HG02759 (cell line): Measurements from ENCODE around the gene GPX4.

Experiments used
- ATAC-seq: cut with Tn5 transposase; IDR thresholded peaks from one replicate; pipeline ENCODE4 v1.9.1; 2021; ENCODE audit warnings: mild to moderate bottlenecking, moderate library complexity; ENCODE audit not compliant: unreplicated experiment

The GPX4 gene

DNA sequence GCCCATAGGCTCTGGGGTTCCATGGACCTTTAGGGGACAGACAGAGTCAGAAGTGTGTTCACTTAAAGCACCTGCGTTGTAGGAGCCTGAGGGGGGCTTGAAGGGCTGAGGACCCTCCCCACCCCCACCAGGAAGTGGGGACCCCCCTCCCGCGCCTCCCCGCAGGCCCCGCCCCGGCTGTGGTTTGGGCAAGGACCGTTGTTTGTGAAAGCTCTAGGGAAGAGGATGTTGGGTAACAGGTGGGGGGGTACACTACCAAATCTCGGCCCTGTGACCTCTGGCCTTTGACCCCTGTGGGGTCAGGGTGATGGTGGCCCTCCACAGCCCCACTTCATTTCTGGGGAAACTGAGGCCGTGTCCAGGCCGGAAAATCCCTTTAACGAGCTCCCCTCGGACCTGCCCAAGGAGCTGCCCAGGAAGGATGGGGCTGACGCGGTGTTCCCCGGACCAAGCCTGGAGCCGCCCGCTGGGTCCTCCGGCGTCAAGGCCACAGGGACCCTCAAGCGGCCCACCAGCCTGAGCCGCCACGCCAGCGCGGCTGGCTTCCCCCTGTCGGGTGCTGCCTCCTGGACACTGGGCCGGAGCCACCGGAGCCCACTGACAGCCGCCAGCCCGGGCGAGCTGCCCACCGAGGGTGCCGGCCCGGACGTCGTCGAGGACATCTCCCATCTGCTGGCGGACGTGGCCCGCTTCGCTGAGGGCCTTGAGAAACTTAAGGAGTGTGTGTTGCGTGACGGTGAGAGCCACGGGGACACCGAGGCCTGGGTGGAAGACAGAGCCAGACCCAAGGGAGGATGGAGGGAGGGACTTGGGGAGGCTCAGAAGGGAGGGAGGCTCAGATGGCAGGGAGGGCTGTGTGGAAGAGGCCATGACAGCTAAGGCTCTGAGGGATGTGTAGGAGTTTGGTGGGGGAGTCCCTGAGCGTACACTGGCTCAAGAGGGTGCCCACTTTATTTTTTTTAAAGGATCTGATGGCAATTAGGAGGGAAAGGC, 35.5 kb upstream of the GPX4 start:
- ATAC-seq = no peak

DNA sequence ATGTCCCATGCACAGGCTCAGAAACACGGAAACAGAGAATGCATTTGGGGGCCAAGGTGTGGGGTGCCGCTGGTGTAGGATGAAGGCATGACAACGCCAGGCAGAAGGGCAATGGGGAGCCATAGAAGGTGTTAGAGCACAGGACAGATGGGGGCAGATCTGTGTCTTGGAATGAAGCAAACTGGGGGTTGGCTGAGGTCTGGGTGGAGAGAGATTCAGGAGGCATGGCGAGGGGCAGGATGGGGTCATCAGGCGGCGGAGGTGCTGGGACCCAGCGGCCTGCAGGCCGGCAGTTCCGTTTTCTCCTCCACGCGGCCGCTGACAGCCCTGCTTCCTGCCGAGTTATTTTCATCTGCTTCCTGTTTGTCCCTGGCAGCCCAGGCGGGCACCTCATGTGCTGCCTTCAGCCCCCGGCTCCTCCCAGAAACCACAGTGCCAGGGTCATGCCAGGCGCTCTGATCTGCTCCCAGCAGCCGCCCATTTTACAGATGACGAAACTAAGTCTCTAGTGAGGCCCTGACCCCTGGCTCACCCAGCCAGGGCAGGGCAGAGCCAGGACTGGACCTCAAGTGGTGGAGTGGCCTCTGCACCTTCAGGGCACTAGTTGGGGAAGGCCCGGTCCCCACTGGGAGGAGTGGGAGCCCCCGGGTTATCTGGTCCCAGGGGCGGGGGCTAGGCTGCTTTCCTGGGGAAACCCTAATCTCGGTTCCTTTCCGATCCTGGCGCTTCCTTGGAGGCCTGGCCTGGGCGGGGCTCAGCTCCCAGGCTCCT, 34.6 kb upstream of the GPX4 start:
- no peak for ATAC-seq

- ATAC-seq = no peak
Measured at GRCh38 chr19:1070576-1070930, 33.2 kb upstream of the GPX4 start.

- ATAC-seq = no peak
Measured at GRCh38 chr19:1070931-1071791, 32.6 kb upstream of the GPX4 start.

GRCh38 chr19:1072371-1073015, 31.3 kb upstream of the GPX4 start:
- no peak for ATAC-seq

DNA sequence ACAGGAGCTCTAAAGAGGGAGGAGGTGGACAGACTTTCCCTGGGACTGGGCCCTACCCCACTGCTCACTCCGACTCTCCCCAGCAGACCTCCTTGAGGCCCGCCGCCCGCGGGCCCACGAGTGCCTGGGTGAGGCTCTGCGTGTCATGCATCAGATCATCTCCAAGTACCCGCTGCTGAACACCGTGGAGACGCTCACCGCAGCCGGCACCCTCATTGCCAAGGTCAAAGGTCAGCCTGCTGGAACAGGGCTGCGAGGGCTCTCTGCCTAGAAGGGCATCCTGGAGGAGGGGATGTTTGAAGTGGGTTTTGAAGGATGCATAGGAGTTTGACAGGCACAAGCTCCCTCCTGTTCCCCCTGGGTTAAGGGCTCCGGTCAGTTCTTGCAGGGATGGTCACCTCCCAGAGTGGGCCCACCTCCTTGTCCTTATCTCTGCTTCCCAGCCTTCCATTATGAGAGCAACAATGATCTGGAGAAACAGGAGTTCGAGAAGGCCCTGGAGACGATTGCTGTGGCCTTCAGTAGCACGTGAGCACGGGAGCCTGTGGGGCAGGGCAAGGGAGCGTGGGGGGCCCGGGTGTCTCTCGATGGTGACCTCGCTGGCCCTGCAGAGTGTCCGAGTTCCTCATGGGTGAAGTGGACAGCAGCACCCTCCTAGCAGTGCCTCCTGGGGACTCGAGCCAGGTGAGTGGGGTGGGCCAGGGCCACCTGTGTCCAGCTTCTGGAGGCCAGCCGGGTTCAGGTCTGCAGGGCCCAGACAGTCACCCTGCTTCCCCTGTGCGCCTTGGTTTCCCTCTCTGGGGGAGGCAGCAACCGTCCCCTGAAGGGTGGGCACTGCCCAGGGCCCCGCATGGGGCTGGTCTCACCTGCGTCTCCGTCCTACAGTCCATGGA, 30.5 kb upstream of the GPX4 start:
- ATAC-seq = no peak

DNA sequence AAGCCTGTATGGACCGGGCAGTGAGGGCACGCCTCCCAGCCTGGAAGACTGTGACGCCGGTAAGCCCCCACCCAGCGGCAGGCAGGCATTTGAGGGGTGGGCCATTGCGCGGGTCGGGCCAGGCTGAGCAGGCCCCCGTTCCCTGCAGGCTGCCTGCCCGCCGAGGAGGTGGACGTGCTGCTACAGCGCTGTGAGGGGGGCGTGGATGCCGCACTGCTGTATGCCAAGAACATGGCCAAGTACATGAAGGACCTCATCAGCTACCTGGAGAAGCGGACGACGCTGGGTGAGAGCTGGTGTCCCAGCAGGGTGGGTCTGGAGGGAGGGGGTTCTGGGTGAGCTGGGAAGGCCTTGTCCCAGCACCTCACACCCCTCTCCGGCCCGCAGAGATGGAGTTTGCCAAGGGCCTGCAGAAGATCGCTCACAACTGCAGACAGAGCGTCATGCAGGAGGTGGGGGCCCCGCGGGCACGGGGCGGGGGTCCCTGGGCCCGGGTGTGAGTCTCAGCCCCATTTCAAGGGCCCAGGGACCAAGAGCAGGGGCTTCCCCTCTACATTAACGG, 29.8 kb upstream of the GPX4 start:
- no peak for ATAC-seq

DNA sequence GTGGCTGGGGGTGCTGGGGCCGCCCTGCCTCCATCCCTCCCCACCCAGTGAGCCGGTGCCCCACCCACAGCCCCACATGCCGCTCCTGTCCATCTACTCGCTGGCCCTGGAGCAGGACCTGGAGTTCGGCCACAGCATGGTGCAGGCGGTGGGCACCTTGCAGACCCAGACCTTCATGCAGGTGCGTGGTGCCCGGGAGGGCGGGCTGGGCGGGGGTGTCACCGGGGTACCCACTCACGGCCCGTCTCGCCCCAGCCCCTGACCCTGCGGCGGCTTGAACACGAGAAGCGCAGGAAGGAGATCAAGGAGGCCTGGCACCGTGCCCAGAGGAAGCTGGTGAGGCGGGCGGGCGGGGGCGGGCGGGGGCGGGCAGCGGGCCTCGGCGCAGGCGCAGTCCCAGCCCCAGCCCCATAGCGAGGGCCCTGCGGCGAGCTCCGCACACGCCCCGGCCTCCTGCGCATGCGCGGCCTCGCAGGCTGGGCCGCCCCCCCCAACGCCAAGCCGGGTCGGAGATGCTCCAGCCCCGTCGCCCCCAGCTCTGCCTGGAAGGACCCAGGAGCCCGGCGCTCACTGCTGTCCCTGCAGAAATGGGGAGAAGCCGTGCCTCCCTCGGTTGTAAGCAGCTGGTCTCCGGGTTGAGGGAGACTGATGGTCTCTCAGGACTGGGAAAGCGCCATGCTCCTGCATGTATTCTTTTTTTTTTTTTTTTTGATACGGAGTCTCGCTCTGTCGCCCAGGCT, 29.1 kb upstream of the GPX4 start:
- ATAC-seq = peak; percentile 58

DNA sequence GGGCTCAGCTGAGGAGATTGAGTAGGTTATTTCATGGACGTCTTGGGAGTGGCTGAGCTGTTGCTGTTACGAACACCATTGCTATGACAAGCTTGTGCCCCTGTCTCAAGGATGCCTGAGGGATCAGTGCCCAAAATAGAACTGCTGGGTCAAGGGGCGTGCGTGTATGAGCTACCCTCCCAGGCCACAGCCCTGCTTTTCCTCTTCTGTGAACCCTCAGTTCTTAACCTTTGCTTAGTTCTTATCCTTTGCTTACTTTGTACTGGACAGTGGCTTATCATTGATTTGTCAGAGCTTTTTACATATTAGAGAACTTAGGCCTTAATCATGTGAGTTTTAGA, 27.8 kb upstream of the GPX4 start:
- no peak for ATAC-seq

- peak; percentile 61 for ATAC-seq
Measured at GRCh38 chr19:1076951-1077350, 26.8 kb upstream of the GPX4 start.

- no peak for ATAC-seq
Measured at GRCh38 chr19:1079566-1080111, 24.2 kb upstream of the GPX4 start.

DNA sequence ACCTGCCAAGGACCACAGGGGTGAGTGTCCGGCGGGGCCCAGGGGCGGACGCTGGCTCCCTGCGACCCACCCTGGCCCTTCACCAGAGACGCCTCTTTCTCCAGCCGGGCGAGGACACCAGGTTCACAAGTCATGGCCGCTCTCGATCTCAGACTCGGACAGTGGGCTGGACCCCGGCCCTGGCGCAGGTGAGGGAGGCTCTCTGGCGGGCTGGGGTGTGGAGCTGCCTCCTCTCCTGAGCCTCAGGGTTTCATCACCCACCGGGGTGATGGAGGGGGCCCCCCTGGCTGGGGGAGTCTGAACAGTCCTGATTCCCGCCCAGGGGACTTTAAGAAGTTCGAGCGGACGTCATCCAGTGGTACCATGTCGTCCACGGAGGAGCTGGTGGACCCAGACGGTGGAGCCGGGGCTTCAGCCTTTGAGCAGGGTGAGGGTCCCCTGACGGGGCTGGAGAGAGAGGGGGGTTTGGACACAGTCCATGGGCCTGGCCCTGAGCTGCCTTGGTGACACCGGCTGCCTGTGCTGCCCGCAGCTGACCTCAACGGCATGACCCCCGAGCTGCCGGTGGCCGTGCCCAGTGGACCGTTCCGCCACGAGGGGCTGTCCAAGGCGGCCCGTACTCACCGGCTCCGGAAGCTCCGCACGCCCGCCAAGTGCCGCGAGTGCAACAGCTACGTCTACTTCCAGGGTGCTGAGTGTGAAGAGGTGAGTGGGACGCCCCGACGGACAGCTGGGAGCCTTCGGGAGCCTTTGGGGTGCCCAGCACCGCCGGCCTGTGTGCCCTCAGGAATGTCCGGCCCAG, 23.2 kb upstream of the GPX4 start:
- ATAC-seq = no peak

DNA sequence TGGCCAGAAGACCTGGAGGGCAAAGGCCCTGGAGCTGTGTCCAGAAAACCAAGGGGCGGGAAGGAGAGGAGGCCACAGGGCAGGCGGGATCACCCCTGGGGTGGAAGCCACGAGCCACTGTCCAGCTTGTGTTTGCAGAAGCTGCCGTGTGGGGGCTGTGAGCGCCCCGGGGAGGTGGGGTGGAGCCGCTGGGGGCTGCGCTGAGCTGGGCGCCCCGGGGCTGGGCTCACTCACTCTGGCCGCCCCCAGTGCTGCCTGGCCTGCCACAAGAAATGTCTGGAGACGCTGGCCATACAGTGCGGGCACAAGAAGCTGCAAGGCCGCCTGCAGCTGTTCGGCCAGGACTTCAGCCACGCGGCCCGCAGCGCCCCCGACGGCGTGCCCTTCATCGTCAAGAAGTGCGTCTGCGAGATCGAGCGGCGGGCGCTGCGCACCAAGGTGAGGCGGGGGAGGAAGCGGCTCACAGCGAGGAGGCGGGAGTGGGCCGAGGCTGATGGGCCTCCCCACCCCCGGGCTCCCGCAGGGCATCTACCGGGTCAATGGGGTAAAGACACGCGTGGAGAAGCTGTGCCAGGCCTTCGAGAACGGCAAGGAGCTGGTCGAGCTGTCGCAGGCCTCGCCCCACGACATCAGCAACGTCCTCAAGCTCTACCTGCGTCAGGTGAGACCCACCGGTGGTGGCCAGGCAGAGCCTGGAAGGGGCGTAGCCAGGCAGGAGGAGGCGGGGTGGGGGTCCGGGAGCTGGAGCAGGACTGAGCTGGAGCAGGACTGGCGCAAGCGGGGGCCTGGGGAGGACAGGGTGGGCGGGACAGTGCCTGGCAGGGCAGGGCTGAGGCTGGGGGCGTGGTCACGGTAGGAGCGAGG, 22.3 kb upstream of the GPX4 start:
- ATAC-seq = no peak

- no peak for ATAC-seq
Measured at GRCh38 chr19:1082165-1082927, 21.4 kb upstream of the GPX4 start.

DNA sequence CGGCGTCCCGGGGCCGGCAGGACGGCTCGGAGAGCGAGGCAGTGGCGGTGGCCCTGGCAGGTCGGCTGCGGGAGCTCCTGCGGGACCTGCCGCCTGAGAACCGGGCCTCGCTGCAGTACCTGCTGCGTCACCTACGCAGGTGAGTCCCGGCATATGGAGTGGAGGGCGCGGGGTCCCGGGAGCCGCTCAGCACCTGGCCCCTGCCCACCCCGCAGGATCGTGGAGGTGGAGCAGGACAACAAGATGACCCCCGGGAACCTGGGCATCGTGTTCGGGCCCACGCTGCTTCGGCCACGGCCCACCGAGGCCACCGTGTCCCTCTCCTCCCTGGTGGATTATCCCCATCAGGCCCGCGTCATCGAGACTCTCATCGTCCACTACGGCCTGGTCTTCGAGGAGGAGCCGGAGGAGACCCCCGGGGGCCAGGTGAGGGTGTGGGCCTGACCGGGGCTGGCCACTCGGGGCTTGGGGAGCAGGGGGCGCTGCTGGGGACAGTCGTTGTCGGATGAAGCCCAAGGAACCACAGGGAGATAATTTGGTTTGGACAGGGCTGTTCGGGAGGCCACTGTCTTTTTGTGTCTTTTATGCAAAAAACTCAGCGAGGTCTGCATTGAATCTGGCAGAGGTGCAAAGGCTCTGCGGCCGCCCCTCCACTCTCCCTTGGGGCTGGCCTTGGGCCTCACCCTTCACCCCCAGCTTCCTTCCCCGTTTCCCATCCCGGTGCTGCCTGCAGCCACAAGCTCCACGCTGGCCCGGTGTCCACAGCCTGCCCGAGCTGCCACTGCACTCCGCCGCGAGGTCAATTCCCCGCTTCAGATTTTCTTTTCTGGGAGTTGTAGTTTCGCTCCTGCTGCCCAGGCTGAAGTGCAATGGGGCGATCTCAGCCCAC, 20.6 kb upstream of the GPX4 start:
- ATAC-seq = no peak
